HG02763 (cell line): ENCODE data around the gene AFF3.
"Not testable (repeated sequence)": the region's sequence is repeated elsewhere in the genome, so short reads cannot be mapped to it uniquely, and the experiment has no call there.

ENCODE experiments used
- ATAC-seq: cut with Tn5 transposase; IDR thresholded peaks from one replicate; pipeline ENCODE4 v1.9.1; 2021; ENCODE audit warnings: mild to moderate bottlenecking, moderate library complexity; ENCODE audit not compliant: unreplicated experiment

The AFF3 gene

GRCh38 chr2:100142393-100142792, at the start of gene AFF3:
Gene AFF3 (minus strand): TSS chr2:100142590. CDS start chr2:100104454, 38,136 bp downstream.
- ATAC-seq = peak; percentile 98

GRCh38 chr2:100189387-100189786, 47.0 kb upstream of the AFF3 start:
- no peak for ATAC-seq

GRCh38 chr2:100188326-100188725, 45.9 kb upstream of the AFF3 start:
- no peak for ATAC-seq

GRCh38 chr2:100186126-100186525, 43.7 kb upstream of the AFF3 start:
- no peak for ATAC-seq

GRCh38 chr2:100185516-100185915, 43.1 kb upstream of the AFF3 start:
- ATAC-seq = no peak

- ATAC-seq = no peak
These were observed 42.7 kb upstream of the AFF3 start for GRCh38 chr2:100185105-100185504.

- ATAC-seq = no peak
These were observed 41.8 kb upstream of the AFF3 start for GRCh38 chr2:100184055-100184737.

GRCh38 chr2:100182494-100183361, 40.3 kb upstream of the AFF3 start:
- no peak for ATAC-seq

- no peak for ATAC-seq
These were observed 38.1 kb upstream of the AFF3 start for GRCh38 chr2:100180503-100180902.

GRCh38 chr2:100179806-100180205, 37.4 kb upstream of the AFF3 start:
- ATAC-seq = no peak

- ATAC-seq = no peak
These were observed 36.5 kb upstream of the AFF3 start for GRCh38 chr2:100178864-100179263.

- no peak for ATAC-seq
These were observed 35.8 kb upstream of the AFF3 start for GRCh38 chr2:100178085-100178788.

GRCh38 chr2:100176925-100177324, 34.5 kb upstream of the AFF3 start:
- ATAC-seq = no peak

GRCh38 chr2:100174026-100174431, 31.6 kb upstream of the AFF3 start:
- ATAC-seq = no peak

- ATAC-seq = no peak
These were observed 24.3 kb upstream of the AFF3 start for GRCh38 chr2:100166701-100167100.

- no peak for ATAC-seq
These were observed 21.2 kb upstream of the AFF3 start for GRCh38 chr2:100163605-100164004.

GRCh38 chr2:100161945-100162620, 19.7 kb upstream of the AFF3 start:
- ATAC-seq = no peak

GRCh38 chr2:100160396-100160795, 18.0 kb upstream of the AFF3 start:
- no peak for ATAC-seq

- not testable (repeated sequence) for ATAC-seq
These were observed 9.4 kb upstream of the AFF3 start for GRCh38 chr2:100151832-100152231.

GRCh38 chr2:100151310-100151709, 8.9 kb upstream of the AFF3 start:
- ATAC-seq = no peak

- no peak for ATAC-seq
These were observed 6.5 kb upstream of the AFF3 start for GRCh38 chr2:100148883-100149282.
